OCI-LY1 (cell line): ENCODE results near the gene ASB4.

Experiments used
- EZH2 ChIP-seq: fragments of 200-600 bp; sonication (generic), shearing (Covaris generic); IDR thresholded peaks from 2 replicates; pipeline ENCODE4 v1.8.0; 2017; ENCODE audit warnings: borderline replicate concordance, mixed run types, mild to moderate bottlenecking, antibody characterized with exemption, low read length, moderate library complexity, mixed read lengths
- TF ChIP-seq, protein P1 (sequence below): fragments of 200-600 bp; sonication (generic), shearing (Covaris generic); IDR thresholded peaks from 2 replicates; pipeline ENCODE4 v1.5.1; 2017; ENCODE audit warnings: mild to moderate bottlenecking, antibody characterized with exemption, low read length, moderate library complexity, mixed read lengths

DNA sequence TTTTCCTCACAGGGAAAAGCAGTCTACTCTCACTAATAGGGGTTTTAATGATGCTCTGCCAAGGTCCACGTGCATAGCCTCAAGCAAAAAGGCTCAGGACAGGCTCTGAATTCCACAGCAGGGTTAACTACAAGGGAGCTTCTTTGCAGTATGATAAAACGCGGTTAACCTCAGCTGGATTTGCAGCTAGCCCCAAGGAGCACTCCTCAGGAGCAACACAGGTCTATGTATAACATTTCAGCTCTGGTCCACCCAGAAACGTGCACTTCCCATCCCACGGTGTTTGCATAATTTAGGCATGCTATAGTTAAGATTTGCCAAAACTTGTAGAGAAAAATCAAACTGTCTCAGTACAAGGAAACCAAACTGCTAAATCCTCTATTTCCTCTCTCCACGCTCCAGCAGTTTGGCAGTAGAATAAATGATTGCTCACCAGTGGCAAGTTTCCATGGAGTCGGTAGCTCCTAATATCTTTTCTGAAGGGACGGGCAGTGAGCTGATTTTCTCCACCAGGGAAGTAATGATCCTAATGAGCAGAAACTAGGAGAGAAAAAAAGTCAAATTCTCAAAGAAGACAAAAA, 13.1 kb upstream of the ASB4 start:
- TF ChIP-seq, protein P1, sequence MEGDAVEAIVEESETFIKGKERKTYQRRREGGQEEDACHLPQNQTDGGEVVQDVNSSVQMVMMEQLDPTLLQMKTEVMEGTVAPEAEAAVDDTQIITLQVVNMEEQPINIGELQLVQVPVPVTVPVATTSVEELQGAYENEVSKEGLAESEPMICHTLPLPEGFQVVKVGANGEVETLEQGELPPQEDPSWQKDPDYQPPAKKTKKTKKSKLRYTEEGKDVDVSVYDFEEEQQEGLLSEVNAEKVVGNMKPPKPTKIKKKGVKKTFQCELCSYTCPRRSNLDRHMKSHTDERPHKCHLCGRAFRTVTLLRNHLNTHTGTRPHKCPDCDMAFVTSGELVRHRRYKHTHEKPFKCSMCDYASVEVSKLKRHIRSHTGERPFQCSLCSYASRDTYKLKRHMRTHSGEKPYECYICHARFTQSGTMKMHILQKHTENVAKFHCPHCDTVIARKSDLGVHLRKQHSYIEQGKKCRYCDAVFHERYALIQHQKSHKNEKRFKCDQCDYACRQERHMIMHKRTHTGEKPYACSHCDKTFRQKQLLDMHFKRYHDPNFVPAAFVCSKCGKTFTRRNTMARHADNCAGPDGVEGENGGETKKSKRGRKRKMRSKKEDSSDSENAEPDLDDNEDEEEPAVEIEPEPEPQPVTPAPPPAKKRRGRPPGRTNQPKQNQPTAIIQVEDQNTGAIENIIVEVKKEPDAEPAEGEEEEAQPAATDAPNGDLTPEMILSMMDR: no peak
- no peak for TF ChIP-seq EZH2
